HG02970 (cell line): ENCODE results near the gene FGF14.

ENCODE experiments used
- ATAC-seq: cut with Tn5 transposase; IDR thresholded peaks from one replicate; pipeline ENCODE4 v1.9.1; 2021; ENCODE audit warnings: mild to moderate bottlenecking, moderate library complexity, moderate number of reproducible peaks; ENCODE audit not compliant: unreplicated experiment, low FRiP score

Gene FGF14

GRCh38 chr13:101755228-101755887, 646.5 kb downstream of the FGF14 start:
- ATAC-seq: no peak

DNA sequence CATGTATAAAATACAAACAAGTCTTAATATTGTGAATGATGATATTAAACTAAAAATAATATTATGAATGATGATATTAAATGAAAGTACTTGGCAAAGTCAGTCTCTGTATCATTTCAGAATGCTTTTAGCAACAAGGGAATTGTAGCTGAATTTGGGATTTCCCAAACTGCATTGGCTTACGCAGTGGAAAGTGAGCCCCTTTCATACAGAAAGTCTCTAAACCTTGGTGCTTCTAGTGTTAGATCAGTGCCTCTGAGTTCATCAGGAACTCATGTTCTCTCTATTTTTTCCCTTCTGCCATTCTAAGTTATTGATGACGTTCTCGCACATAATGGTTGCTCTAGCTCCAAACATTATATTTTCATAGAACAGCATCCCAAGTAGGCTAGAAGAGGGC, 649.4 kb downstream of the FGF14 start:
- ATAC-seq: no peak

GRCh38 chr13:101751488-101751887, 650.4 kb downstream of the FGF14 start:
- ATAC-seq: no peak

DNA sequence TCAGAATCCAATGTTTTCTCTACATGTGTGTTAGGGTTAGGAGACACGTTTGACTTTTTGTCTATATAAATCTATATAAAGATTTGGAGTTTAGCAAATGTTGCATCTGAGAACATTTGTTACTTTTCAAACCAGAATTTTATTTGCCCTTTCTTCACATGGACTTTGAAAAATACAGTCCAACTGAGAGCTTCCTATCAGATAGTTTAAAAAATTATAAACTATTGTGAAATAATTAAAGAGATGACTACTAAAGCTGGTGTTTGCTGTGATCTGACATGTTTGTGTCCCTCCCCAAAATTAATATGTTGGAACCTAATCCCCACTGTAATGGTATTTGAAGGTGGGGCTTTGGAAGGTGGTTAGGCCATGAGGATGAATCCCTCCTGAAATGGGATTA, 652.3 kb downstream of the FGF14 start:
- ATAC-seq: no peak

DNA sequence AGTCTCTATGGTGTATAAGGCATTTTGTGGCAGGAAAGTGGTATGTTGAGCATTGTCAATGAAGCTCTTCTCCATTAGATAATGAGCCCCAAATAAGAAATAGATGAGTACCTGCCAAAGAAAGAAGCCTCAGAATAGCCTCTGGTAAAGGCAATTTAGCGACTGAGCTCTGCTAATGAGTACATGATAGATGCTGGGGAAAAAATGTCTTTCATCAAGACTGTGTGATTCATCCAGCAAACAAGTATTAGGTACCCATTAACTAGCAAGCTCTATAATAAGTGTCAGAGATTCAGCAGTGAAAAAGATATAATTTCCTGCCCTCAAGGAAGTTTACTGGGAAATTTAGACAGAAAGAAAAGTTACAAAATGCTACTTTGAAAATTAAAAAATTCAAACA, 654.8 kb downstream of the FGF14 start:
- ATAC-seq: no peak

GRCh38 chr13:101746513-101746912, 655.3 kb downstream of the FGF14 start:
- ATAC-seq: no peak

DNA sequence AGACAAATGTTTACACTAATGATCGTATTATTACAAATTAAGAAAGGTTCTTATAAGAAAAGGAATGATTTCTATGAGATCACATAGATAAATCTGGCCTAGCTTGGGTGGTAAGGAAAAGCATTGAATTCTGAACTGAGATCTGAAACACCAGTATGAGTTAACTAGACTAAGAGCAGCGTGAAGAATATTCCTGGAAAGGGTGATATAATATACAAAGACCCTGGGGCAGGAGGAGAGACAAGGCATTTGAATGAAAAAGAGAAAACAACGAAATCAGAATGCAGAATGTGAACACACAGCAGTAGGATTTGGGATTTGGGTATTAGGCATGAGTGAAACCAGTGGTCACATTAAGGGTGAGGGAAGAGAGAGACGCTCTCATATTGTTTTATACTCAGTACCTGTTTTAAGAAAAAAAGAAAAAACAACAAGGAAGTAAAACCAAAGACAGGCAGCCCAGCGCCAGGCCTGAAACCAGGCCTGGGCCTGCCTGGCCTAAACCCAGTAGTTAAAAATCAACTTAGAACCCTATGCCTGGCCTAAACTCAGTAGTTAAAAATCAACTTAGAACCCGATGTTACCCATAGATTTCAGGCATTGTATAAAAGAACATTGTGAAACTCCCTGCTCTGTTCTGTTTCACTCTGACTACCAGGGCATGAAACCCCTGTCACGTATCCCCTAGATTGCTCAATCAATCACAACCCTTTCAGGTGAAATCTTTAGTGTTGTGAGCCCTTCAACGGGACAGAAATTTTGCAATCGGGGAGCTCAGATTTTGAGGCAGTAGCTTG, 662.3 kb downstream of the FGF14 start:
- ATAC-seq: peak; percentile 98

- no peak for ATAC-seq
Measured at GRCh38 chr13:101738336-101738735, 663.5 kb downstream of the FGF14 start.

DNA sequence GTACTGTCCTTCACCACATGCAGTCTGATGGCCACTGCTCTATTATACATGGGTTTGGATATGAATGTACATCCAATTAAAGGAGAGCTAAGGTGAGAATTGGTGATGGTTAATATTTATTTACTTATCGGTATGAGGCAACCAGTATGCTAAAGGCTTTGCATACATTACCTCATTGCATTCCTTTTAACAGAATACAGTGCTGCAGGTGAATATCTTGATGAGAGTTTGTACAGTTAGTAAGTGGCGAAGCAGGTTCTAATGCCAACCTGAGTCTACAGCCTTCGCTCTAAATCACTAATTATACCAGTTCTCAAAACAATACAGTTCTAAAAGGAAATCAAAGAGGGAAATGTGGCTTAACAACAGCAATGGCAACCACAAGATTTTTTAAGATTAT, 665.3 kb downstream of the FGF14 start:
- no peak for ATAC-seq

GRCh38 chr13:101730420-101731000, 671.3 kb downstream of the FGF14 start:
- ATAC-seq: no peak

GRCh38 chr13:101728615-101729014, 673.2 kb downstream of the FGF14 start:
- ATAC-seq: no peak

GRCh38 chr13:101728021-101728420, 673.8 kb downstream of the FGF14 start:
- no peak for ATAC-seq

DNA sequence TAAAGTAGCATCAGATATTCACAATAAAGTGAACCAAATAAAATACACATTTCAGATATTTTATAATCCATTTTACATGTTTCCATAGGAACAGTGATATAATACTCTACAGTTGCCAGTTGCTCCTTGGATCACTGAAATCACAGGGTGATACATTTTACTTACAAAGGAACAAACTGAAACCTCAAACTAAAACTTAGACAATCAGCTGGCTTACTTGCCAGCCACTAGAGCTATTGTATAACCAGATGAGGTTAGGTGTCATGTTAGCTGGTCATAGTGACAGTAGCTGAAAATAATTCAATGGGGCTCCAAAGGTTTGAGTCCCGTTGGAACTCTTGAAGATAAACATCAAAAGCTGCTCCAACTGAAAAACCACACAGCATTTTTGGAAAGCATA, 674.7 kb downstream of the FGF14 start:
- no peak for ATAC-seq

DNA sequence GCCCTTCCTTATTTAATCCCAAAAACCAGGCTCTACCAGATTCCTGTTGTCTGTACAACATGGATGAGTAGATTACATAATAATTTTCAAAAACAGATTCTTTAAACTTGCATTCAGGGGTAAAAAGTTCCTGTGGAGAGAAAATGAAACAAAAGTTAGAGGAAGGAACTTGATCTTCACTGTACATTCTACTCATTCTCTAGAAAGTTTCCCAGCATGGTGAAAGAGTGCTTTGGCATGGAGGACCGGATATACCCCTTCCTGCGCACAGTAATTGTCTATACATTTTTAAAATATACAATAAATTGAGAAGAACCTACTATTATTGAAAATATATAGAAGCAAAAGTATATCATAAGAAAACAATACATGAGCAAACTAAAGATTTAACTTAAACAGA, 675.2 kb downstream of the FGF14 start:
- ATAC-seq: no peak

DNA sequence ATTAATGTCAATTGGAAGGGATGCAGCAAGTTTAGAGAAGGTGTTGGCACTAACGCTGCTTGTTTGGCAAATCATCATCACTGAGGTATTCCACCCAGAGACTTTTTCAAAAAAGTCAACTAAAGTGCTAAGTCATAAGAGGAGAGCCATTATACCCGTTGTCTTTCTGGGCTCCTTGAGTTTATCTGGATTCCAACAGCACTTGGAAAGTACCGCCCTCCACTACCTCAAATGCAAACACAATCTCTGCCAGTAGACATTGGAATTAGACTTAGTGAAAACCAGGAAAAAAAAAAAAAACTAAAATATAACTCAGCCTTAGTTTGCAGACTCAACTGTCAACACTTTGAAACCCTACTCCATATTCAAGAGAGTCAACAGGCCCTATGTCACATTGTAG, 683.4 kb downstream of the FGF14 start:
- no peak for ATAC-seq

GRCh38 chr13:101717353-101717752, 684.5 kb downstream of the FGF14 start:
- ATAC-seq: no peak

DNA sequence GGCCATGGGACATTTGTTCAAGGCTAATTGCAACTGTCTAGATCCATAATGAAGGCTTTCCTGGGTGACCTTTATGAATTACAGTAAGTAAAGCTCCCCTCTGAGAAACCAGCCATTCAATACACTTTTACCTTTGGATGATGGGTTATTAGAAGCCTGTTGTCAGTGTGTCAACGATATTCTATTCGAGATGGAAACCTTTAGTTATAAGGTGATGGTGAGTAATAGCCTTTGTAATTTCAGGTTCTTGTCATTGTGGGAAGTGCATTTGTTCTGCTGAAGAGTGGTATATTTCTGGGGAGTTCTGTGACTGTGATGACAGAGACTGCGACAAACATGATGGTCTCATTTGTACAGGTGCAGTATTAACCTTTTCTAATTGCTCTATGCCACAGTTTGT, 687.7 kb downstream of the FGF14 start:
- no peak for ATAC-seq

- ATAC-seq: no peak
Measured at GRCh38 chr13:101712026-101712348, 689.9 kb downstream of the FGF14 start.

DNA sequence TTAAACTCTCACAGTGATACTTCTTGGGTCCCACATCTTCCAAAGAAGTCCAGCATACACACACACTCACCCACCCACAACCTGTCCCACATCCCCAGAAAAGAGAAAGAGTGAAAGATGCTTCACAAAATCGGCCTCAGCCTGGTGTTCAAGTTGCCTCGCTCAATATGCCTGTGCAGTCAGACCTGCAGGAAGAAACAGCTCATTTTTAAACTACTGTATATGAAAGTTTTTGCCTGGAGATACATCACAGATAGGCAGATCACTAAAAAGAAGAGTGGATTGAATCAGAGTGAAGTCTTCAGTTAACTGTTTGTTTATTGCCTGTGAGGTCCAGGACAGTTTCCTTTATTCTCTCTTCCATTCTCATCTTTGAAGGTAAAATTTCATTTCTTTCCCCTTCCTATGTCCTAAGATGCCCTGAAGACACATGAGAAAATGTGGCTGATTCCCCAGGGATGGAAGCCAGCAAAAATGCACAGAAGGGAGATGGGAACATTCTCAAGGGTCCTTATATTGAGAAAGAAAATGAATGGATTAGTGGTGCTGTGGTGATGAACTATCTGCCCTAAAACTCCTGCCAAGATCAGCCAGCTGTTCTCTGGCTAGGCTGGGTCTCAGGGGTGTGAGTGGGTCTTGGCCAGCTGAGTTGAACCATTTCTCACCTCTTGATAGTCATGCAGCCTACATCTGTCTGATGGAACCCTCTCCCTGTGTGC, 690.4 kb downstream of the FGF14 start:
- no peak for ATAC-seq

DNA sequence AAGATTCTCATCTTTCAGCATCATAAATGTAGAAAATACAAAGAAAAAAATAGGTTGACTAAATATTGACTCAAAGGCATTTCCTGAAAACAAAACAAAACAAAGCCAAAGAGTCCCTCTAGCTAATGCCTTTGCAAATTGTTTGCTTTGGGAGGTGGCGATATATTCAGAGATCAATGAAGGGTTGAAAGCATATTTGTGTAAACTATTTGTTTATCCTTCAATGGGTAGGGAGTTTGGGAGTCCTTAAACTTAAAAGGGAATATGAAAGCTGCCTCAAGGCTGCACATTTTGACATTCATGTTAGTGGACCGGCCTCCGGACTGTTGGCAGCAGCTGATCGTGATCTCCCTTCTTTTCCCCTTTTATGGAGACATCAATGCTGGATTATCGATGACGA, 691.9 kb downstream of the FGF14 start:
- ATAC-seq: no peak

DNA sequence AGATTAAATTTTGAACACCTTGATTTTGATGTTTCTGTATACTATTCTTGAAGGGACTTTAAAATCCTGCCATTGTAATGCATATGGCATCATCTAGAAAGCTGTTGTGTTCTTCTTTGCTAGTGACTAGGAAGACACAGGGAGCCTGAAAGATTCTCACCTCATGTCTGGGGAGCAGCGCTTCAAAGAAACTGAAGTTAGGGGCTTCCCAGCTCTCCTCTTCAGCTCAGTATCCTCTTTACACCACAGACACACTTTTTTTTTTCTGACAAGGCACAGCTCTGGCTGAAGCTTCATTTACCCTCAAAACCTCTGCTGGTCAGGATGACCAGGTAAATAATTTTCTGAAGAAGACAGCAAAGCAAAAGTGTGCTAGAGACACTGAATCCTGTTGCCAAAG, 693.7 kb downstream of the FGF14 start:
- no peak for ATAC-seq
